DMS79 (cell line): Measurements from ENCODE around the gene PABPC3.

Source experiments
- DNase-seq: peaks from one replicate; lab custom pipeline; 2025; lab: John Stamatoyannopoulos, UW

Gene PABPC3

DNA sequence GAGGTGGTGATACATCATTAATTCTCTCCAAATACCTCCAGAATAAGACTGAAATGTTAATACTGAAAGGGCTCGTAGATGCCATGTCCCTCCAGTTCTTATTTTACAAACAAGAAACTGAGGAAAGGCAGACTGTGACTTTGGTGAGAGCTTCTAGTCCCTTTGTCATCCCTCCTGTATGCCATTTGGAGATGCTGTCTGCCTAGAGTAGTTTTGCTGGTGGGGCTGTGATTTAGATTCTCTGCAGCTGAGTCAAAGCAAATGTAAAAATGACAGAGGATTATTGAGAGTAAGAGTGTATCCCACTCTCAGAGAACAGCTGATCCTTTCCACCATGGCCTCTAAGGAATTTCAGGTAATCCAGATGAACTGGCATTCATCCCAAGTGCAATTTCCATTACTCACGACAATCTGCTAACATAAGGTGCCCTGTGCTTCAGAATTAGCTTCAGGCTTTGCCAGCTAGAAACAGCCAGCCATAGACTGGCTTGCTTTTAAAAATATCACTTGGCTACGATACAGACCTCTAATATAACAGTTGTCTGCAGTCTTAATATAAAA, 16.8 kb downstream of the PABPC3 start:
- no peak for DNase-seq

GRCh38 chr13:25114220-25114619, 18.3 kb downstream of the PABPC3 start:
- peak; percentile 4 for DNase-seq

GRCh38 chr13:25116044-25116443, 20.1 kb downstream of the PABPC3 start:
- DNase-seq = no peak

GRCh38 chr13:25117312-25117711, 21.4 kb downstream of the PABPC3 start:
- no peak for DNase-seq

DNA sequence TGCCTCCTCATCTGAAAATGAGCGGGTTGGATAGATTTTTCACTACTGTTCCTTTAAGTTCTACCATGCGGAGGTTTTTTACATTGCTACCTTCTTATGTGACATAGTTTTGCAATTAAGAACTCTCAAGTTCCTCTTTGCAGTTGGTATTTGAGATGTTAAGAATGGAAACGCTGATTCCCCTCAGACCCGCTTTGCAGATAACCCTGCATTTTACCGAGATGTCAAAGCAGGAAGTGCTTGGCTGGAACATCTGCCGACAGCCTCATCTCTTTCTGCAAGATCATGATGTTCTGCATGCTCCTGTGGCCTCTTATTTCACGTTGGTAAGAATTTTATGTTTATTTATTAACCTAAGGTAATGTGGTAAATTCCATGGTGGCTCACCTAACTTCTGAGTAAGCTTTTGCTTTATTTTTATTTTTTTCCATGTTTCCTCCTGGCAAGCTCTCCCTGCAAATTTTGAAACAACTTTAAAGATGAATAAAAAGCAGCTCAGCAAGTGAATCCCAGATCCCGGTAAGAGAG, 22.5 kb downstream of the PABPC3 start:
- no peak for DNase-seq

GRCh38 chr13:25130944-25131343, 35.0 kb downstream of the PABPC3 start:
- DNase-seq = no peak

DNA sequence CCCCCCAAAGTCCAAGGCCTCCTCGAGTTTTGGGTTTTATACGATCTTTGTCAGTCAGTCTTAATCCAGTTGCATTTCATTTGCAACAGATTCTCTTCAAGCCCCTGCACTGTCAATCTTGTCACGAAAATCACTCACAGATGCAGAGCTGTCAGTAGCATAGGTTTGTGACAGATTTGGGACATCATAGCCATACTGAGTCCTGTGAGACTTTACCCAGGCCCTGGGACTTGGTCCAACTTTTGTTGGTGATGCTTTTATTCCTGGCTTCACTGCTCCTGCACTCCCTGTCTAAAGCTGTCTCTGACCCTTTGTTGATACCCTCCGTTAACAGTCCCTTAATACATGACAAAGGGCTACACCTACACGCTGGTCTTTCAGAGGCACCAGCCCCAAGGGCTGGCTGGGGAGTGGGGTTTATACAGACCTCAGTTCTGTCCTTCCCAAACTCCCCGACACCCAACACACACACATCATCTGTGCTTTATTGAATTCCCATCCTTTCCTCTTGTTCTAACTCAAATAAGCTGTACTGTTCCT, 36.0 kb downstream of the PABPC3 start:
- DNase-seq = no peak

GRCh38 chr13:25132751-25133390, 36.9 kb downstream of the PABPC3 start:
- DNase-seq = no peak

DNA sequence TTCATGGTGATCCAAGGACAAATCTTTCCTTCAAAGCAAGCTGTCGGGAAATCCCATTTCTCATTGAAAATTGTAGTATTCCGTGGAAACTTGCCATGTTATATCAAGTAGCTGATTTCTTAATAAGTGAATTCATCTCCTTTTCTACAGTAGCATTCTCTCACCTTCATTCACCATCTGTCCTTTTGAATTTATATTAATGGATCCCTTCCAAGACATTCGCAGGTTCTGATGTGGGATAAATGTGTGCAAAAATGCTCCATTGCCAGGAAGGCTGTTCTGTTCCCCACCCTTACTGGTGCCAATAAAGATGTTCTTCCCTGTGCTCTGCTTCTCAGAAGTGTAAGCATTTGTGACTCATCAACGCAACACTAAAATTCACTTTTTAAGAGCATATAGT, 40.0 kb downstream of the PABPC3 start:
- DNase-seq = no peak

- no peak for DNase-seq
These were observed 41.2 kb downstream of the PABPC3 start for GRCh38 chr13:25136880-25137787.

DNA sequence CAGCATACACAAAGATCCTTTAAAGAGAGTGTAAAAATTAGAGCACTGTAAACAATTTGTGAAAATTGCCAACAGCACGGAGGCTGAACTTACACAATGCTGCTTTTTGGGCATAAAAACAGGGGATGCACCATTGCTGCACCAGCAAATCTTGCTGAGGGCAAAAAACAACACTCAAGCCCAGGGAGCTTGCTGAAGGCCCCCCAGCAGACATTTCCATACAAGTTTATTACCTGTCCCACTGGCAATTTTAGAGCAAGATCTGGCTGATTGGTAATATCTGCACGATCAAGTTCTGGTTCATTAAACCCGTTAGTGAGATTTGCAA, 41.8 kb downstream of the PABPC3 start:
- no peak for DNase-seq

DNA sequence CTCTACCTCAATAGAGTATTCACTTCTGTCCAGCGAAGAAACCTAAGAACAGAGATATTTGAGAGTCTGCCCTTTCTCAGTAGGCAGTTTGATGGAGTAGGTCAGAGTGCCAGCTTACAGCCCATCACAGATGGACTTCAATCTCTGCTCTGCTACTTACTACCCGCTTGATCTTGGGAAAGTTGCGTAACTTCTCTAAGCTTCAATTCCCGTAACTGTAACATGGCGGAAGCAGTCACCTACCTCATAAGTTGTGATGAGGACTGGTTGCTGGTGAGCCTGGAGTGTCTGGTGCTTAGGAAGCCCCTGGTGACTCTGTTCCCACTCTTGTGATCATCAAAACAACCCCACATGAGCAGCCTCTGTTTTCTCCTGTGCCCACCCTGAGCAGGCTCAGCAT, 45.1 kb downstream of the PABPC3 start:
- no peak for DNase-seq

DNA sequence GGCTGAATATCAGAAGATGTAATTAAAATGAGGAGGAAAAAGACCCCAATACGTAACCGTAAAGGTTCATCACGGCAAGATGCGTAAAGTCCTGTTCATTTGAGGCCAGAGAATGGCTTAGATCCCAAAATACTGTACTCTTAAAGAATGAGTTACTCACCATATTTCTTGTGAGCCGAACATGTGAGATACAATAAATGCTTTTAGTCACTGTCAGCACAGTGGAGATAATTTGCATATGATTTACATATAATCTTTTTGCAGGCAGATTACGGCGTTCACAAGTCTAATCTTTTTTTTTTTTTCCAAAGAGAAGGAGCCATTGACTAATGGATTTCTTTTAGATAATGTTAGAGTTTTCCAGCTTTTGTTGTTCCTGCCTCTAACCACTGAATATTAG, 47.8 kb downstream of the PABPC3 start:
- DNase-seq = no peak

DNA sequence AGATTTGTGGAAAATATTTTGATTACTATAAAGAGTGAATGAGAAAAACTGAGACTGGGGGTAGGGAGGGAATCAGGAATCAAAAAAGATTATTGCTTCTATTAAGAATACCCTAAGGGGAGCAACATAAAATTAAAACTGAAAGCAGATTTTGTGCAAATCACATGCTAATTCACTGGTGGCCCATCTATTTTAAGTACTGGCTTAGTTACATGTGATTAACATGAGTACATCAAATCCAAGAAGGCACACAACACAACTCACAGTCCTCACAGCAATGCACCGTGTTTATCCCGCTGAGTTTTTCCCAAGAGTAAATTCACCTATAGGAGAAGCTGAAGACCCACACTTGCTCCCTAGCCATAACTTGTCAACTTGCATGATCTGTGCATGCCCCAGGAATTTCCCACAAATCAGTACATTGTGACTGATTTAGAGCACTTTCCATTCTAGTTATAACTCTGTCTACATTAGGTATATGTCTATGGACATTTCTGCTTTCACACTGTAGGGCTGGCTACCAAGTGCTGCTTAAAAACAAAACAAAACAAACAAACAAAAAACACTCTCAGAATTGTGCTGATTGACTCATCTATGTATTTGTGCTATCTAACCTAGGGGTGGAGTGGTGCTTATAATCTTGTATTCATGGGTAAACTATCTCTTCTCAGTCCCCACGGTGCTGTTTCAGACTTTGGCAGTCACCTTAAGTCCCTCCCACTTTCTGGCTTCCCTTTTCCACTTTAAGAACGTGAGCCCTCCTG, 51.9 kb downstream of the PABPC3 start:
- DNase-seq = no peak

DNA sequence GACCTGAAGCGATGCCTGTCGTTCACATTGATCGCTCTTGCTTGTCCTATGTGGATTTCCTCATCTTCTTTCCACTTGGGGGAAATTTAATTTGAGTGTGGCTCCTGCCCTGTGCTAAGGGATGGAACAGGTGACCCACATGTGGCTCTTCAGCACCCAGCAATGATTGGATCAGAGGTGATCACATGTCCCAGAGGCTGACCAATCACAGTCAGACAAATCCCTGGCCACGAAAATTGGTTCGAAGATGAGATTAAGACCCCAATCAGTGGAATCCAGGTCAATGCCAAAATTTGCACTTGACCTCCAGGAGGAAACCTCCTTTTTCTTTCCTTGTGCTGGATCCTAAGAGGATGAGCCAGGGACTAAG, 52.5 kb downstream of the PABPC3 start:
- no peak for DNase-seq
